ENCODE measurements around the gene NUDT3.

The NUDT3 gene

GRCh38 chr6:34352305-34352937, 40.0 kb downstream of the NUDT3 start:
- H3K4me3 ChIP-seq (ENCODE audit: low read depth, low read length) = no peak overlapping the region
- no peak for TF ChIP-seq CTCF (IDR thresholded peaks at IDR 0.05; ENCODE audit: low read depth, low read length)

- no peak overlapping the region for H3K4me3 ChIP-seq (ENCODE audit: low read depth, low read length)
- TF ChIP-seq CTCF (IDR thresholded peaks at IDR 0.05; ENCODE audit: low read depth, low read length) = no peak
Observed at GRCh38 chr6:34350934-34351217, 41.6 kb downstream of the NUDT3 start.

- TF ChIP-seq CTCF (IDR thresholded peaks at IDR 0.05; ENCODE audit: low read depth, low read length) = no peak
- no peak overlapping the region for H3K4me3 ChIP-seq (ENCODE audit: low read depth, low read length)
Observed at GRCh38 chr6:34350137-34350933, 42.1 kb downstream of the NUDT3 start.

GRCh38 chr6:34349211-34349610, 43.3 kb downstream of the NUDT3 start:
- no peak overlapping the region for H3K4me3 ChIP-seq (ENCODE audit: low read depth, low read length)
- no peak for TF ChIP-seq CTCF (IDR thresholded peaks at IDR 0.05; ENCODE audit: low read depth, low read length)

- H3K4me3 ChIP-seq (ENCODE audit: low read depth, low read length) = no peak overlapping the region
- TF ChIP-seq CTCF (IDR thresholded peaks at IDR 0.05; ENCODE audit: low read depth, low read length) = no peak
Observed at GRCh38 chr6:34347303-34347702, 45.2 kb downstream of the NUDT3 start.

GRCh38 chr6:34346175-34347119, 46.0 kb downstream of the NUDT3 start:
- no peak overlapping the region for H3K4me3 ChIP-seq (ENCODE audit: low read depth, low read length)
- TF ChIP-seq CTCF (IDR thresholded peaks at IDR 0.05; ENCODE audit: low read depth, low read length) = no peak
